HG03095 (cell line): Measurements from ENCODE around the gene MYL6B.

Experiments
- ATAC-seq: cut with Tn5 transposase; IDR thresholded peaks from one replicate; pipeline ENCODE4 v1.9.1; 2021; ENCODE audit warnings: moderate library complexity; ENCODE audit not compliant: unreplicated experiment

MYL6B gene

GRCh38 chr12:56204275-56204674 is 51.9 kb downstream of the MYL6B start:
- no peak for ATAC-seq

- ATAC-seq, result no peak
These were observed 53.1 kb downstream of the MYL6B start for GRCh38 chr12:56205445-56205844.

GRCh38 chr12:56206452-56207166 is 54.2 kb downstream of the MYL6B start:
- no peak for ATAC-seq
